ENCODE data around the gene TRPV6. TPM values are rescaled to one million over a fixed set of nuclear protein-coding genes. Genes with fewer than 3 reads are reported as not detected.

TRPV6 gene
- total RNA-seq, 1 donor from 2014 or later, result not detected

DNA sequence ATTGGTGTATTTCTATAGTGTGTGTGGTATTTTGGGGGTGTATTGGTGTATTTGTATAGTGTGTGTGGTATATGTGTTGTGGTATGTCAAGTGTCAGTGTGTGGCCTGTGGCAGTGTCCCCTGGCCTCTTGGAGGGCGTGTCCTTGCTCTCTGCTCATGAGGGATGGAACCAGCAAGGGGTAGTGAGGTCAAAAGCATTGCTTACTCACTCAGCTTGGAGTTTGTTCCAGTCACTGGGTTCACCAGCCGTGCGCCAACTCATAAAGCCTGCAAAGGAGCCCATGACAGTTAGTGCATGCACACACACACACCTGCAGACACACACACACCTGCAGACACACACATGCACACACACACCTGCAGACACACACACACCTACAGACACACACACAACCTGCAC lies 4.3 kb upstream of the TRPV6 start:
- Mint-ChIP-seq H3K27me3 (ENCODE audit: insufficient read depth) (peaks cover 1% of the 10 kb centered on the region), H3K27ac (no peak overlapping the region), H3K4me3 (no peak overlapping the region), H3K36me3 (ENCODE audit: low read depth) (no peaks in the 10 kb centered on the region), H3K9me3 (no peaks in the 10 kb centered on the region), H3K4me1 (ENCODE audit: low read depth) (no peaks in the 10 kb centered on the region)
- no peak for DNase-seq (ENCODE audit: low spot score)
- intact Hi-C loops (cut with micrococcal nuclease), result no loop called here

DNA sequence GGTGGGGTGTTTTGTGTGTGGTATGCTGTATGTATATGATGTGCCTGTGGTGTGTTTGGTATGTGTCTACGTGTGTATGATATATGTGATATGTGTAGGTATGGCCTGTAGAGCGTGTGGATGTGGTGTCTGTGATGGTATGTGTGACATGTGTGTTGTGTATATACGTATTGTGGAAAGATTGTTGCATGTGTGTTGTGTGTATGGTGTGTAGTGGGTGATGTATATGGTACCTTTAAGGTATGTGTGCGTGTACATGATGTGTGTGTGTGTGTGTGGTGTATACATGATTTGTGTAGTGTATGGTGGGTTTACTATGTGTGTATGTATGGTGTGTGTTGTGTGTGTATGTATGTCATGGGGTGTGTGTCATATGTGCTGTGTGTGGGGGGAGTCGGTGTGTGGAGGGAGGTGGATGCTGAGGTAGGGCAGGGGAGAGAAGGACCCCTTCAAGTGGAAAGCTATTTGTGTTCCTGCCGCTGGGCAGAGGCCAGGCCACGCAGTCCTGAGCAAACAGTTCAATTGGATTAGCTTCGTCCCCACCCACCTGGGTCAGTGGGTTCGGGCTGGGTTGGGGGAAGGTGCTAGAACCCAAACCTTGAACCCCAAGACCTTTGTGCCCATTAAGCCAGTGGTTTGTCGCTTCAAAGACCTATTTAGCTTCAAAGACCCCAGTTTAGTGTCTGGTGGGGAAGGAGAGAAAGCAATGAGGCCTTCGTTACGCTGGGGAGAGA lies 1.9 kb upstream of the TRPV6 start:
- H3K27ac Mint-ChIP-seq, result no peak overlapping the region
- no peak overlapping the region for H3K4me3 Mint-ChIP-seq
- no peak for DNase-seq (ENCODE audit: low spot score)
- no peaks in the 10 kb centered on the region for H3K9me3 Mint-ChIP-seq
- H3K36me3 Mint-ChIP-seq (ENCODE audit: low read depth), result no peaks in the 10 kb centered on the region
- no peaks in the 10 kb centered on the region for H3K4me1 Mint-ChIP-seq (ENCODE audit: low read depth)
- intact Hi-C loops (cut with micrococcal nuclease), result no loop called here
- H3K27me3 Mint-ChIP-seq (ENCODE audit: insufficient read depth), result no peaks in the 10 kb centered on the region

DNA sequence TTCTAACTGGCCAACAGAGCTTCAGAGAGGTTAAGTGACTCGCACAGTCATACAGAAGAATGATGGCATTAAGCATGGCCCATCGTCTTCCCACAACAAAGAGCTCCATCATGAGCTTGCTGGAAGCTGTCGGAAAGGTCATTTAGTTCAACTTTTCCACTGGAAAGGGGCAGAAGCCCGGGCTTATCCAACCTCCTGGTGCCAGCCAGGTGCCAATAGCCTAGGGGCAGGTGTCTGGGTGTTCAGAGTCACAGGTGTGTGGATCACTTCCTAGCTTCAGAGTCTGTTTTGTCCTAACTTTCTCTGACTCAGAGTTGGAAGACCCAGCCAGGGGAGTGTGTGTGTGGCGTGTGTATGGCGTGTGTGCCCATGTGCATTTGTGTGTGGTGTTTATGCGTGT lies 1.3 kb upstream of the TRPV6 start:
- no peaks in the 10 kb centered on the region for H3K36me3 Mint-ChIP-seq (ENCODE audit: low read depth)
- intact Hi-C loops (cut with micrococcal nuclease), result no loop called here
- H3K27me3 Mint-ChIP-seq (ENCODE audit: insufficient read depth), result no peaks in the 10 kb centered on the region
- no peaks in the 10 kb centered on the region for H3K4me1 Mint-ChIP-seq (ENCODE audit: low read depth)
- H3K27ac Mint-ChIP-seq, result no peak overlapping the region
- no peak for DNase-seq (ENCODE audit: low spot score)
- no peaks in the 10 kb centered on the region for H3K9me3 Mint-ChIP-seq
- H3K4me3 Mint-ChIP-seq, result no peak overlapping the region

DNA sequence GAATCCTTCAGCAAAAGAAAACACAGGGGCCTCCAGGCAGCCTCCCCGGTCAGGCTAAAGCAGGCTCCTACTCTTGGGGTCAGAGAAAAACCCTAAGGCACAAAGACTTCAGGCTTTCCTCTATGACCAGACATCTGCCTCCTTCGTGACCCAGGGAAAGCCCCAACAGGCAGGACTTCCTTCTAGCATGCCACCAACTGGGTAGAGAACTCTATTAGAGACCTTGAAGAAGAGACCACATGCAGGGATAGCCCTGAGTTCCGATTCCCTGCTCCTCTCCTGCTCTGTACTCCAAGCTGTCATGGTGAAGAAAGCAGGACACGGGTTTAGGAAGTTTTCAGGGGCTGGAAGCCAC lies 1.3 kb downstream of the TRPV6 start:
- H3K4me1 Mint-ChIP-seq (ENCODE audit: low read depth), result no peaks in the 10 kb centered on the region
- no peak for DNase-seq (ENCODE audit: low spot score)
- H3K4me3 Mint-ChIP-seq, result no peak overlapping the region
- intact Hi-C loops (cut with micrococcal nuclease), result no loop called here
- no peak overlapping the region for H3K27ac Mint-ChIP-seq
- H3K9me3 Mint-ChIP-seq, result no peaks in the 10 kb centered on the region
- no peaks in the 10 kb centered on the region for H3K36me3 Mint-ChIP-seq (ENCODE audit: low read depth)
- H3K27me3 Mint-ChIP-seq (ENCODE audit: insufficient read depth), result peaks cover 15% of the 10 kb centered on the region

DNA sequence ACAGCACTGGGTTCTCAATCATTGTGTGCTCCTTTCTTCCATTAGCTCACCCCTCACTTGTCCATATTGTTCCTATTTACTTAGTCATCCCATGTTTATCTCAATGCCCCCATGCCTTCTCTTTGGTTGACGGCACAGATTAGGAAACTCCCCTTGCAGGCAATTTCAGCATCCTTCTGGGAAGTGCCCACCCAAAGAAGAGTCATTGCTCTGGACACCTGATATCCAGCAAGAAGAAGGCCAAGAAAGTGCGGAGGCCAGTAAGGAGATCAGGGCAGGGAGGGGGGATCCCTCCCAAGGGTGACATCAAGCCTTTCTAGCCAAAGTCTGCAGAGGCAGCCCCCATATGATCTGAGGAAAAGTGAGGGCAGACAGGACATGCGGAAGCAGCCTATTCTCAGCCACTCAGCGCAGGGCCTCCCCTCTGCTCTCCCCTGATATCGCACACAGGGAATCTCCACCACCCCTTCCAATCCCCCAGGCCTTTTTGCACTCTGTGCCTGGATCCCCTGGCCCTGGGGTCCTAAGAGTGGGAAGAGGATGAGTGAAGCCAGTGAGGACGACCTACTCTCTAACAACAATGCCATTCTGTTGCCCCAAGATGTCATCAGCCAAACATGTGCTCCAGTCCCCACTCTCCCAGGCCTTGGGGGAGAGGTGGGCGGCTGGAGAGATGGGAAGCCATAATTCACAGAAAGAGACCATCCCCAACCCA lies 1.8 kb downstream of the TRPV6 start:
- H3K4me1 Mint-ChIP-seq (ENCODE audit: low read depth), result no peaks in the 10 kb centered on the region
- no peak overlapping the region for H3K27ac Mint-ChIP-seq
- H3K4me3 Mint-ChIP-seq, result no peak overlapping the region
- intact Hi-C loops (cut with micrococcal nuclease), result no loop called here
- peaks cover 15% of the 10 kb centered on the region for H3K27me3 Mint-ChIP-seq (ENCODE audit: insufficient read depth)
- H3K9me3 Mint-ChIP-seq, result no peaks in the 10 kb centered on the region
- no peak for DNase-seq (ENCODE audit: low spot score)
- H3K36me3 Mint-ChIP-seq (ENCODE audit: low read depth), result no peaks in the 10 kb centered on the region

DNA sequence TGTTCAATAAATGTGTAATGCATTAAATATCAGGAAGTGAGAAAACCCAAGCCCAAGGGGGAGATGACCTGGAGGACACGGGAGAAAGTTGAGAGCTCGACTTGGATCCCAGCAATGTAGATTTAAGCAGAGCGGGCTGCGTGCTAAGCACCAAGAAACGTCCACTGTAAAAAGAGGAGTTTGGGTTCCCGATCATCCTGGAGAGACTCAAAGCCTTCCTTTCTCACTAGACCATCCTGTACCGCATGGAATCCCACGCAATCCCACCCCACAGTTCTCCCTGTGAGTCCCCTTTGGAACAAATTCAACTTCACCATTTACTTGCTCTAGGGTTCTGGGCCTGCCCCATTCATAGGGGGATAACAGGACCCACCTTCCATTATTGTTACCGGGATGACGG lies 2.4 kb downstream of the TRPV6 start:
- DNase-seq (ENCODE audit: low spot score), result no peak
- Mint-ChIP-seq H3K4me1 (ENCODE audit: low read depth) (no peaks in the 10 kb centered on the region), H3K9me3 (no peaks in the 10 kb centered on the region), H3K4me3 (no peak overlapping the region), H3K27me3 (ENCODE audit: insufficient read depth) (peaks cover 19% of the 10 kb centered on the region), H3K27ac (no peak overlapping the region), H3K36me3 (ENCODE audit: low read depth) (no peaks in the 10 kb centered on the region)
- intact Hi-C loops (cut with micrococcal nuclease), result no loop called here

DNA sequence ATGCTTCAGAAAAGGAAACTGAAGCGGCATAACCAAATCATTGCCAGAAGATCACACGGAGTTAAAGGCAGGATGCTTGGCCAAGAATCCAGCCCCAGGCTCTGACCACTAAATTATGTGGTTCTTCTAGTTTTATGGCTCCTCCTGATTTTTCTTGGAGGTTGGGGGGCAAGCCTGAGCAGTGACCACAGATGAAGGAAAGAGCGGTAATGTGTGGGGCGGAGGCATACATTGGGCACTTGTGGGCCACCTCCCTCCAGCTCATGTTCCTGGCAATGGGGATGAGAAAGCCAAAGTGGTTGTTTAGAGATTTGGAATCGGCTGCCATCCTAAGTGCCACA lies 3.2 kb downstream of the TRPV6 start:
- intact Hi-C loops (cut with micrococcal nuclease), result no loop called here
- H3K36me3 Mint-ChIP-seq (ENCODE audit: low read depth), result no peaks in the 10 kb centered on the region
- H3K9me3 Mint-ChIP-seq, result no peaks in the 10 kb centered on the region
- H3K27me3 Mint-ChIP-seq (ENCODE audit: insufficient read depth), result peaks cover 19% of the 10 kb centered on the region
- H3K27ac Mint-ChIP-seq, result no peak overlapping the region
- H3K4me1 Mint-ChIP-seq (ENCODE audit: low read depth), result no peaks in the 10 kb centered on the region
- no peak overlapping the region for H3K4me3 Mint-ChIP-seq
- DNase-seq (ENCODE audit: low spot score), result no peak

DNA sequence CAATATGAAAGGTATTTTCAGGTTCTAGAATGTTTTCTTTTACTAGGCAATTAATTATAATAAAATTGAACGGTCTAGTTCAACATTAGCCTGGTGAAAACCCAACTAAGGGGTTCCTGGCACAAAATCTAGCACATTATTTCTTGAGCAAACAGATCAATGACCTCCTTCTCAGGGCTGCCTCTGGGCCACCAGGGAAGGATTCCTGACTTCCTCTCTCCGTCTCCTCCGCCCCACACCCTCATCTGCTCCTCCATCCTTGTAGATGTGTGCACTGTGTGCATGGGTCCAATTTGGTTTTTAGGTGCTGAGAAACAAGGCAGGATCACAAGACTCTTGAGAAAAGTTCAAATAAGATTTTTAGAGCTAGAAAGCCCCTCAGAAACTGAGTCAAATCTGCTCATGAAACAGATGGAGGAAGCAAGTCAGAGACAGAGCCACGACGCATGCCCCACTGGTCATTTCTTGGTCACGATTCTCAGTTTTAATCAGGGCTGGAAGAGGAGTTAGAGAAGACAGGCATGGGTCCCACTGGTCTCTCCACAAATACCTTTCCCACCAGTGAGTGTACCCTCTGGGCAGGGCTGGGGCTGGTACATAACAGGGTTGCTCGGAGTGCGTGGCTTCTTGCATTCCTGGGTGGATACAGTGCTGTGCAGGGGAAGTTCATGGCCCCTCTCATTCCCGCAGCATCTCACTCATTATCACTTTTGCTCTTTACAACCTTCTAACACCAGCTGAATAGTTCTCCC lies 3.8 kb downstream of the TRPV6 start:
- no peak overlapping the region for H3K27ac Mint-ChIP-seq
- no peak overlapping the region for H3K4me3 Mint-ChIP-seq
- peaks cover 19% of the 10 kb centered on the region for H3K27me3 Mint-ChIP-seq (ENCODE audit: insufficient read depth)
- no peaks in the 10 kb centered on the region for H3K36me3 Mint-ChIP-seq (ENCODE audit: low read depth)
- no peak for DNase-seq (ENCODE audit: low spot score)
- intact Hi-C loops (cut with micrococcal nuclease), result loop anchor here (1.0 kb wide), 2 partner anchors 28 to 122 kb away; no protein-coding TSS in a partner anchor
- H3K4me1 Mint-ChIP-seq (ENCODE audit: low read depth), result no peaks in the 10 kb centered on the region
- H3K9me3 Mint-ChIP-seq, result no peaks in the 10 kb centered on the region

DNA sequence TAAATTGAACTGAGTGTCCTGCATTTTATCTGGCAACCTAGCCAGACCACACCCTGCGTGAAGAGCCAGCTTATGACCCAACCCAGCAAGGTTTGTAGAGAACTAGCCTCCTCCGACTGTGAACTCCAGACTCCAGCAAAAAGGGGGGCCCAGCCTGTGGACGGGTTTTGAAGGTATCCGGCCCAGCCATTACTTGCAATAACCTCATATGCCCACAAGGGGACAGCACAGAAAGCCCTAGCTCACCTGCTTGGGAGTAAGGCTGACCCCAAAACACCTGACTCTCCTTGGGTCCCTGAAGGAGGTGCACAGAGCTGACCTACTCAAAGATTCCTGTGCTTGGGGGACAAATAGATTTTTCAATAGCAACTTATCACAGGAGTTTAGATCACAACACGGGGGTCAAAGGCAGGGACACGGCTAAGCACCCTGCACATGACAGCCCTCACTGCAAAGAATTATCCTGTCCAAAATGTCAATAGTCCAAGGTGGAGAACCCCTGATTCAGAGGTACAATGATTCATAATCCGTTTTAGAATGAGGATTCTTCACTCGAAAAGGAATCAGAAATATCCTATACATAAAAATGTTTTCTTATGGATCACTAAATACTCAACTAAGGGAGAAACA lies 4.6 kb downstream of the TRPV6 start:
- intact Hi-C loops (cut with micrococcal nuclease), result loop anchor here (1.0 kb wide), 2 partner anchors 28 to 122 kb away; no protein-coding TSS in a partner anchor
- H3K9me3 Mint-ChIP-seq, result no peaks in the 10 kb centered on the region
- no peaks in the 10 kb centered on the region for H3K36me3 Mint-ChIP-seq (ENCODE audit: low read depth)
- H3K27ac Mint-ChIP-seq, result no peak overlapping the region
- no peak overlapping the region for H3K4me3 Mint-ChIP-seq
- H3K27me3 Mint-ChIP-seq (ENCODE audit: insufficient read depth), result peaks cover 19% of the 10 kb centered on the region
- no peaks in the 10 kb centered on the region for H3K4me1 Mint-ChIP-seq (ENCODE audit: low read depth)
- peak; percentile 24 for DNase-seq (ENCODE audit: low spot score)

DNA sequence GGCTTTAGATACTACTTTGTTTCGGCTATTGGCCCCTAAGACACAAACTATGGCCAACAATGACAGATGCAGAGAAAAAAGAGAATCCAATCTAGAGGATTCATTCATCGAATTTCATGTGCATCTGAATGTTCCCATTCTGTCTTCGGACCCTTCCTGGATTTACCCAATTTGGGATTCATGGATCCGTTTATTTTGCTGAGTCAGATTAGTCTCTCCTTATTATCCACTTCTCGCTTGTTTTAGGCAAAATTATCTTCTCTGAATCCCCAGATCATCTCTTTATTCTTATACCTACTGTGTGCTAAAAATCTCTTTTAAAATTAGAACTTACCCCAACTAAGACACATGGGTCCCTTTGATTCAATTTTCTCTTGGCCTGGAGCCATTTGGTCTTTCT lies 6.5 kb downstream of the TRPV6 start:
- intact Hi-C loops (cut with micrococcal nuclease), result no loop called here
- DNase-seq (ENCODE audit: low spot score), result no peak
- H3K27ac Mint-ChIP-seq, result no peak overlapping the region
- H3K36me3 Mint-ChIP-seq (ENCODE audit: low read depth), result no peaks in the 10 kb centered on the region
- H3K27me3 Mint-ChIP-seq (ENCODE audit: insufficient read depth), result peaks cover 19% of the 10 kb centered on the region
- no peak overlapping the region for H3K4me3 Mint-ChIP-seq
- H3K4me1 Mint-ChIP-seq (ENCODE audit: low read depth), result no peaks in the 10 kb centered on the region
- H3K9me3 Mint-ChIP-seq, result no peaks in the 10 kb centered on the region

DNA sequence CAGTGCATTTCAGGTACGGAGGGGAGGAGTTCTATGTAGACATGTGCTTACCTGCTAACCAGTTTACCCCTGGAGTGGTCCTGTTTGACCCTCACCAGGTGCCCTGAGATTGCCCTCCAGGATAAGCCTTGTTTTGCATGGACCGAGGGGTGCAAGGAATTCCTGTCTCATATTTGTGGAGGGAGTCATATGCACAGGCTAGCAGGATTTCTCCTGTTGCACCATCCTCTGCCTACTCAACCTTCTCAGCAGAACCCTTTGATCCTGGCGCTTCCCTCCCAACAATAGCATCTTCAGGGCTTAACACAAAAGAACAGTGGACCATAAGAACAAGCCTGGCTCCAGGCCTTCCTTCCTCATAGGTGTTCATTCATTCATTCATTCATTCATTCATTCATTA lies 7.2 kb downstream of the TRPV6 start:
- Mint-ChIP-seq H3K27me3 (ENCODE audit: insufficient read depth) (peaks cover 19% of the 10 kb centered on the region), H3K36me3 (ENCODE audit: low read depth) (no peaks in the 10 kb centered on the region), H3K27ac (no peak overlapping the region), H3K9me3 (no peaks in the 10 kb centered on the region), H3K4me1 (ENCODE audit: low read depth) (no peaks in the 10 kb centered on the region), H3K4me3 (no peak overlapping the region)
- no peak for DNase-seq (ENCODE audit: low spot score)
- intact Hi-C loops (cut with micrococcal nuclease), result no loop called here

DNA sequence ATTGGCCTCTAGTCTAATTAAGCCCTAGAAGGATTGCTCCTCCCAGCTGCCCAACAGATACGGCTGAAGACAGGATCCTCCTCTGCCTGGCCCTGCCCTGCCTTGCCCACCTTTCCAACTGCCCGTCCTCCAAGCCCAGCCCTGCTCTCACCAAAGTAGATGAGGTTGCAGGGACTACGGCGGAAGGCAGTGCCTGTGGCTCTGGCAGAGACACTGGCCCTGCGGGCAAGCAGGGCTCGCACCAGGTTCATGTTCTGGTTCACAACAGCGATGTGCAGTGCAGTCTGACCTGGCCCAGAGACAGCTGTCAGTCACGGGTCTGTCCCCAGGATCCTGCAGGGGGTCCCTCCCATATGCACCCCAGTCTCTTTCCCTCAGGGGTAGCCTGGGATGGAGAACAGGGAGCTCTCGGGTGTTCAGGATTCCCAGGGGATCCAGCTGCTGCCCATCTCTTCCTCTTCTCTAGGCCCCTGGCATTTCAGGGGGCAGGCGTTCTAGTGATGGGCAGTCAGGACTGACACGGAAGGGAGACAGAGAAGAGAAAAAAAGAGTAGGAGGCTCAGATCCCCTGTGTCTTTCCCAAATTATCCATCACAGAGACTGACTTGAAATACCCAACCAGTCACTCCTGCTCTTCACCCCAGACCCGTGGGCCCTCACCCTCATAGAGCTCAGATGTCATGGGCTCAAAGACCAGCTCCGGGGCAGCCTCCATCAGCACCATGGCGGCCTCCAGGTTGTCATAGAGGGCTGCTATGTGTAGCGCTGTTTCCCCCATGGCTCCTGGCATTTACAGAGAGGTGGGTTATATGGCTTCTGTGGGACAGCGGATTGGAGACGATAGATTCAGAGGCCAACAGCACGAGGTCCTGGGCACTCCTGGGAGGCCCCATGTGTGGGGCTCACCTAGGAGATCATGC lies 8.3 kb downstream of the TRPV6 start:
- H3K36me3 Mint-ChIP-seq (ENCODE audit: low read depth), result no peaks in the 10 kb centered on the region
- H3K4me1 Mint-ChIP-seq (ENCODE audit: low read depth), result no peaks in the 10 kb centered on the region
- H3K27ac Mint-ChIP-seq, result no peak overlapping the region
- H3K27me3 Mint-ChIP-seq (ENCODE audit: insufficient read depth), result peaks cover 19% of the 10 kb centered on the region
- H3K9me3 Mint-ChIP-seq, result no peaks in the 10 kb centered on the region
- H3K4me3 Mint-ChIP-seq, result no peak overlapping the region
- no peak for DNase-seq (ENCODE audit: low spot score)
- intact Hi-C loops (cut with micrococcal nuclease), result no loop called here
